ENCODE measurements around the gene RALB.
"Not testable (repeated sequence)": the region's sequence is repeated elsewhere in the genome, so short reads cannot be mapped to it uniquely, and the experiment has no call there.

Gene RALB

GRCh38 chr2:120243211-120243610, 9.4 kb upstream of the RALB start:
- no peak for DNase-seq (ENCODE audit: low read depth in 2 of 2)

GRCh38 chr2:120243875-120244553, 8.6 kb upstream of the RALB start:
- no peak for DNase-seq (ENCODE audit: low read depth in 2 of 2)

- DNase-seq (ENCODE audit: low read depth in 2 of 2) = no peak
These were observed 7.8 kb upstream of the RALB start for GRCh38 chr2:120244656-120245519.

GRCh38 chr2:120245520-120246332, 6.9 kb upstream of the RALB start:
- DNase-seq (ENCODE audit: low read depth in 2 of 2) = no peak

- no peak for DNase-seq (ENCODE audit: low read depth in 2 of 2)
These were observed 5.9 kb upstream of the RALB start for GRCh38 chr2:120246546-120247300.

GRCh38 chr2:120247851-120248250, 4.8 kb upstream of the RALB start:
- no peak for DNase-seq (ENCODE audit: low read depth in 2 of 2)

GRCh38 chr2:120250640-120251039, 2.0 kb upstream of the RALB start:
- DNase-seq (ENCODE audit: low read depth in 2 of 2) = no peak

GRCh38 chr2:120251078-120251477, 1.6 kb upstream of the RALB start:
- DNase-seq (ENCODE audit: low read depth in 2 of 2) = no peak

- no peak for DNase-seq (ENCODE audit: low read depth in 2 of 2)
These were observed 800 bp upstream of the RALB start for GRCh38 chr2:120251880-120252224.

- DNase-seq (ENCODE audit: low read depth in 2 of 2) = peak in 1 of 2 donors; percentile 20
These were observed 600 bp downstream of the RALB start for GRCh38 chr2:120253021-120253882.

- no peak for DNase-seq (ENCODE audit: low read depth in 2 of 2)
These were observed 1.5 kb downstream of the RALB start for GRCh38 chr2:120254178-120254577.

- no peak for DNase-seq (ENCODE audit: low read depth in 2 of 2)
These were observed 2.4 kb downstream of the RALB start for GRCh38 chr2:120255071-120255470.

- DNase-seq (ENCODE audit: low read depth in 2 of 2) = no peak
These were observed 3.5 kb downstream of the RALB start for GRCh38 chr2:120255986-120256650.

- no peak for DNase-seq (ENCODE audit: low read depth in 2 of 2)
These were observed 4.0 kb downstream of the RALB start for GRCh38 chr2:120256651-120257000.

GRCh38 chr2:120257522-120257921, 4.9 kb downstream of the RALB start:
- DNase-seq (ENCODE audit: low read depth in 2 of 2) = no peak

GRCh38 chr2:120258196-120258595, 5.5 kb downstream of the RALB start:
- no peak for DNase-seq (ENCODE audit: low read depth in 2 of 2)

- not testable (repeated sequence) for DNase-seq (ENCODE audit: low read depth in 2 of 2)
These were observed 7.3 kb downstream of the RALB start for GRCh38 chr2:120259939-120260338.

- DNase-seq (ENCODE audit: low read depth in 2 of 2) = no peak
These were observed 8.1 kb downstream of the RALB start for GRCh38 chr2:120260736-120261135.

- DNase-seq (ENCODE audit: low read depth in 2 of 2) = peak; percentile 9 to 15
These were observed 8.8 kb downstream of the RALB start for GRCh38 chr2:120261387-120262006.

GRCh38 chr2:120262150-120262549, 9.5 kb downstream of the RALB start:
- DNase-seq (ENCODE audit: low read depth in 2 of 2) = no peak
